HepG2 (cell line): ENCODE measurements around the gene ZNF491. TPM values are rescaled to one million over a fixed set of nuclear protein-coding genes. Genes with fewer than 3 reads are reported as not detected.

ENCODE experiments used
- AKAP8 ChIP-seq: sonication (generic); formaldehyde crosslinking; IDR thresholded peaks from 2 replicates; pipeline ENCODE4 v1.5.1; 2020; ENCODE audit warnings: mild to moderate bottlenecking, missing genetic modification reagents
- EED ChIP-seq: sonication (generic); formaldehyde crosslinking; IDR thresholded peaks from 2 replicates; pipeline ENCODE4 v1.5.0; 2020; ENCODE audit warnings: mild to moderate bottlenecking, missing genetic modification reagents
- IRF2 ChIP-seq: IDR thresholded peaks from 2 replicates; pipeline ENCODE4 v1.6.1; 2018; ENCODE audit warnings: missing genetic modification reagents, missing compliant biosample characterization
- KMT2A ChIP-seq: sonication (generic); formaldehyde crosslinking; IDR thresholded peaks from 2 replicates; pipeline ENCODE4 v1.4.0; 2020; ENCODE audit warnings: missing genetic modification reagents
- MTF1 ChIP-seq: sonication (generic); formaldehyde crosslinking; IDR thresholded peaks from 2 replicates; pipeline ENCODE4 v1.5.0; 2020; ENCODE audit warnings: missing genetic modification reagents
- MYC ChIP-seq: sonication (generic); formaldehyde crosslinking; IDR thresholded peaks from 2 replicates; pipeline ENCODE4 v1.9.0; 2021; ENCODE audit warnings: missing genetic modification reagents, borderline replicate concordance
- RXRA ChIP-seq: sonication (generic); formaldehyde crosslinking; IDR thresholded peaks from 2 replicates; pipeline ENCODE4 v1.5.1; 2020; ENCODE audit warnings: missing genetic modification reagents
- YEATS4 ChIP-seq: sonication (generic); formaldehyde crosslinking; IDR thresholded peaks from 2 replicates; pipeline ENCODE4 v1.4.0; 2020; ENCODE audit warnings: missing genetic modification reagents, borderline replicate concordance
- ZFP90 ChIP-seq: sonication (generic); formaldehyde crosslinking; IDR thresholded peaks from 2 replicates; pipeline ENCODE4 v1.8.0; 2022; ENCODE audit warnings: missing genetic modification reagents, mild to moderate bottlenecking, inconsistent platforms, borderline replicate concordance
- ZNF441 ChIP-seq: sonication (generic); formaldehyde crosslinking; IDR thresholded peaks from 2 replicates; pipeline ENCODE4 v1.7.0; 2021; ENCODE audit warnings: missing genetic modification reagents, borderline replicate concordance
- ZNF629 ChIP-seq: sonication (generic); formaldehyde crosslinking; conservative IDR thresholded peaks from 2 replicates; pipeline ENCODE4 v1.5.0; 2020; ENCODE audit warnings: missing genetic modification reagents
- ZNF674 ChIP-seq: sonication (generic); formaldehyde crosslinking; IDR thresholded peaks from 2 replicates; pipeline ENCODE4 v1.5.0; 2020; ENCODE audit warnings: low read depth, mild to moderate bottlenecking, missing genetic modification reagents
- ZNF891 ChIP-seq: sonication (generic); formaldehyde crosslinking; IDR thresholded peaks from 2 replicates; pipeline ENCODE4 v1.5.0; 2020; ENCODE audit warnings: mild to moderate bottlenecking, missing genetic modification reagents
- polyA plus RNA-seq, 8 experiments: library from polyadenylated mRNA; depleted of rRNA in 3 of 8; stranded (reverse) in 7 of 8; unstranded in 1 of 8; fragments of >200 nt; fragmentation: Illumina TruSeq in 4 of 8; extraction: Trizol in 4 of 8; gene quantifications; 2 replicates each; pipeline versions ENCODE4 v1.2.1 to v1.2.3, GENCODE V29; 2011 to 2016; ENCODE audit warnings: low read depth in 4 of 8, missing spikeins in 1 of 8, mixed read lengths in 1 of 8; ENCODE audit not compliant: insufficient read depth in 1 of 8
- total RNA-seq, 5 experiments: library from RNA; depleted of rRNA; stranded (reverse); fragments of >200 nt; fragmentation: Illumina TruSeq; extraction: Trizol; gene quantifications; 2 replicates each; pipeline ENCODE4 v1.2.3, GENCODE V29; 2016; ENCODE audit warnings: low read depth in 1 of 5
- TF ChIP-seq, protein P1 (sequence below), 2 experiments: IDR thresholded peaks; 2 replicates each; pipeline ENCODE4 v1.6.1; 2011 to 2012; ENCODE audit warnings: low read length in 2 of 2, borderline replicate concordance in 1 of 2, low read depth in 1 of 2, mild to moderate bottlenecking in 1 of 2, moderate library complexity in 1 of 2
- TF ChIP-seq, protein P2 (sequence below): fragments of 450-650 bp; IDR thresholded peaks from 2 replicates; pipeline ENCODE4 v1.6.1; 2017; ENCODE audit warnings: mild to moderate bottlenecking
- TF ChIP-seq, protein P3 (sequence below), 2 experiments: sonication (generic) in 1 of 2; formaldehyde crosslinking in 1 of 2; IDR thresholded peaks; 2 replicates each; pipeline versions ENCODE4 v1.4.0 to v1.6.1; 2018 to 2020; ENCODE audit warnings: missing genetic modification reagents in 2 of 2, borderline replicate concordance in 1 of 2, low read depth in 1 of 2, mild to moderate bottlenecking in 1 of 2, missing biosample characterization in 1 of 2
- TF ChIP-seq, protein P4 (sequence below): sonication (generic); formaldehyde crosslinking; IDR thresholded peaks from 2 replicates; pipeline ENCODE4 v1.8.0; 2022; ENCODE audit warnings: missing genetic modification reagents, low read depth, mild to moderate bottlenecking, borderline replicate concordance
- TF ChIP-seq, protein P5 (sequence below): sonication (generic); formaldehyde crosslinking; IDR thresholded peaks from 2 replicates; pipeline ENCODE4 v1.4.0; 2020; ENCODE audit warnings: missing genetic modification reagents

ZNF491 gene
- total and polyA plus RNA-seq, 2 of the 13 experiments (the other 11 are each of a cell fraction or from before 2014, with no cell fraction given), result 0.57 to 2.2 TPM

DNA sequence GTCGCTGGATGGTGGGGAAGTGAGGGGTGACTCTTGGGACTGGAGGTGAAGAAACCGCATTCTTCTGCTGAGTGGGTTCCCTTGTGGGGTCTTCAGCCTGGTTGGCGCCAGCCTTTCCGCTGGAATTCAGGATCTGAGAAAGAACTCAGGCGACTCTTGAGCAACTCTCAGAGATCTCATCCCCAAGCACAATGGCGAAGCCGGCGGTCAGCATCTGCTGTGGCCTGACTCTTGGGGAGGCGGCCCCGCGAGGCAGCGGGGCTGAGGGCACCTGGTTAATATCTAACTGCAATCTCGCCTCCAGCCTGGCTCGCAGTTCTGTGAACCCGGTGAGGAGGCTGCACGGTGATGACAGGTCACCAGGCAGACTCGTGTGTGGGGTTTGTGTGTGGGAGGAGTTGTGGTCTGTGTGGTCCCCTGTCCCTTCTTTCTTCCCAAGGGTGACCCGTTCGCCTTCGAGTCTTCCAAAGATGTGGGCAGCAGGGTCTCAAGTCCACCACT is 30.6 kb upstream of the ZNF491 start (continued):
- TF ChIP-seq, protein P1, sequence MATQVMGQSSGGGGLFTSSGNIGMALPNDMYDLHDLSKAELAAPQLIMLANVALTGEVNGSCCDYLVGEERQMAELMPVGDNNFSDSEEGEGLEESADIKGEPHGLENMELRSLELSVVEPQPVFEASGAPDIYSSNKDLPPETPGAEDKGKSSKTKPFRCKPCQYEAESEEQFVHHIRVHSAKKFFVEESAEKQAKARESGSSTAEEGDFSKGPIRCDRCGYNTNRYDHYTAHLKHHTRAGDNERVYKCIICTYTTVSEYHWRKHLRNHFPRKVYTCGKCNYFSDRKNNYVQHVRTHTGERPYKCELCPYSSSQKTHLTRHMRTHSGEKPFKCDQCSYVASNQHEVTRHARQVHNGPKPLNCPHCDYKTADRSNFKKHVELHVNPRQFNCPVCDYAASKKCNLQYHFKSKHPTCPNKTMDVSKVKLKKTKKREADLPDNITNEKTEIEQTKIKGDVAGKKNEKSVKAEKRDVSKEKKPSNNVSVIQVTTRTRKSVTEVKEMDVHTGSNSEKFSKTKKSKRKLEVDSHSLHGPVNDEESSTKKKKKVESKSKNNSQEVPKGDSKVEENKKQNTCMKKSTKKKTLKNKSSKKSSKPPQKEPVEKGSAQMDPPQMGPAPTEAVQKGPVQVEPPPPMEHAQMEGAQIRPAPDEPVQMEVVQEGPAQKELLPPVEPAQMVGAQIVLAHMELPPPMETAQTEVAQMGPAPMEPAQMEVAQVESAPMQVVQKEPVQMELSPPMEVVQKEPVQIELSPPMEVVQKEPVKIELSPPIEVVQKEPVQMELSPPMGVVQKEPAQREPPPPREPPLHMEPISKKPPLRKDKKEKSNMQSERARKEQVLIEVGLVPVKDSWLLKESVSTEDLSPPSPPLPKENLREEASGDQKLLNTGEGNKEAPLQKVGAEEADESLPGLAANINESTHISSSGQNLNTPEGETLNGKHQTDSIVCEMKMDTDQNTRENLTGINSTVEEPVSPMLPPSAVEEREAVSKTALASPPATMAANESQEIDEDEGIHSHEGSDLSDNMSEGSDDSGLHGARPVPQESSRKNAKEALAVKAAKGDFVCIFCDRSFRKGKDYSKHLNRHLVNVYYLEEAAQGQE (IDR thresholded peaks at IDR 0.05; ENCODE audit: borderline replicate concordance in 1 of 2, low read depth in 1 of 2, low read length in 2 of 2), result peak in 1 of 2 experiments; percentile 15; a peak in 1 of 4 replicates
- TF ChIP-seq AKAP8 (CRISPR knock-in tag) (no peak), ZNF441 (CRISPR knock-in tag) (peak; percentile 45; the same call in 1 of the 2 replicates), ZNF674 (CRISPR knock-in tag) (0 out of 2 replicates have a peak, but pooled peaks have one; percentile 65), MTF1 (no peak), IRF2 (CRISPR knock-in tag) (peak; percentile 57; the same call in 1 of the 2 replicates), KMT2A (CRISPR knock-in tag) (peak; percentile 69; the same call in 1 of the 2 replicates), MYC (CRISPR knock-in tag) (peak; percentile 66; the same call in 1 of the 2 replicates), ZFP90 (CRISPR knock-in tag) (no peak), ZNF891 (peak; percentile 18; the same call in 1 of the 2 replicates), EED (0 out of 2 replicates have a peak, but pooled peaks have one; percentile 15), ZNF629 (CRISPR knock-in tag) (no peak), RXRA (CRISPR knock-in tag) (peak; percentile 37; the same call in 1 of the 2 replicates), YEATS4 (no peak)
- TF ChIP-seq, protein P2, sequence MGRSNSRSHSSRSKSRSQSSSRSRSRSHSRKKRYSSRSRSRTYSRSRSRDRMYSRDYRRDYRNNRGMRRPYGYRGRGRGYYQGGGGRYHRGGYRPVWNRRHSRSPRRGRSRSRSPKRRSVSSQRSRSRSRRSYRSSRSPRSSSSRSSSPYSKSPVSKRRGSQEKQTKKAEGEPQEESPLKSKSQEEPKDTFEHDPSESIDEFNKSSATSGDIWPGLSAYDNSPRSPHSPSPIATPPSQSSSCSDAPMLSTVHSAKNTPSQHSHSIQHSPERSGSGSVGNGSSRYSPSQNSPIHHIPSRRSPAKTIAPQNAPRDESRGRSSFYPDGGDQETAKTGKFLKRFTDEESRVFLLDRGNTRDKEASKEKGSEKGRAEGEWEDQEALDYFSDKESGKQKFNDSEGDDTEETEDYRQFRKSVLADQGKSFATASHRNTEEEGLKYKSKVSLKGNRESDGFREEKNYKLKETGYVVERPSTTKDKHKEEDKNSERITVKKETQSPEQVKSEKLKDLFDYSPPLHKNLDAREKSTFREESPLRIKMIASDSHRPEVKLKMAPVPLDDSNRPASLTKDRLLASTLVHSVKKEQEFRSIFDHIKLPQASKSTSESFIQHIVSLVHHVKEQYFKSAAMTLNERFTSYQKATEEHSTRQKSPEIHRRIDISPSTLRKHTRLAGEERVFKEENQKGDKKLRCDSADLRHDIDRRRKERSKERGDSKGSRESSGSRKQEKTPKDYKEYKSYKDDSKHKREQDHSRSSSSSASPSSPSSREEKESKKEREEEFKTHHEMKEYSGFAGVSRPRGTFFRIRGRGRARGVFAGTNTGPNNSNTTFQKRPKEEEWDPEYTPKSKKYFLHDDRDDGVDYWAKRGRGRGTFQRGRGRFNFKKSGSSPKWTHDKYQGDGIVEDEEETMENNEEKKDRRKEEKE, result no peak
- TF ChIP-seq, protein P3, sequence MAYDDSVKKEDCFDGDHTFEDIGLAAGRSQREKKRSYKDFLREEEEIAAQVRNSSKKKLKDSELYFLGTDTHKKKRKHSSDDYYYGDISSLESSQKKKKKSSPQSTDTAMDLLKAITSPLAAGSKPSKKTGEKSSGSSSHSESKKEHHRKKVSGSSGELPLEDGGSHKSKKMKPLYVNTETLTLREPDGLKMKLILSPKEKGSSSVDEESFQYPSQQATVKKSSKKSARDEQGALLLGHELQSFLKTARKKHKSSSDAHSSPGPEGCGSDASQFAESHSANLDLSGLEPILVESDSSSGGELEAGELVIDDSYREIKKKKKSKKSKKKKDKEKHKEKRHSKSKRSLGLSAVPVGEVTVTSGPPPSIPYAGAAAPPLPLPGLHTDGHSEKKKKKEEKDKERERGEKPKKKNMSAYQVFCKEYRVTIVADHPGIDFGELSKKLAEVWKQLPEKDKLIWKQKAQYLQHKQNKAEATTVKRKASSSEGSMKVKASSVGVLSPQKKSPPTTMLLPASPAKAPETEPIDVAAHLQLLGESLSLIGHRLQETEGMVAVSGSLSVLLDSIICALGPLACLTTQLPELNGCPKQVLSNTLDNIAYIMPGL (CRISPR knock-in tag; IDR thresholded peaks at IDR 0.05; ENCODE audit: borderline replicate concordance in 1 of 2, low read depth in 1 of 2), result peak in 1 of 2 experiments; percentile 13; a peak in 1 of 4 replicates
- TF ChIP-seq, protein P4, sequence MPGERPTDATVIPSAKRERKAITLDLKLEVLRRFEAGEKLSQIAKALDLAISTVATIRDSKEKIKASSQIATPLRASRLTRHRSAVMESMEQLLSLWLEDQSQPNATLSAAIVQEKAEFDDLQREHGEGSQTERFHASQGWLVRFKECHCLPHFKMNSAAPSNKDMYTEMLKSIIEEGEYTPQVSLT, result no peak
- TF ChIP-seq, protein P5, sequence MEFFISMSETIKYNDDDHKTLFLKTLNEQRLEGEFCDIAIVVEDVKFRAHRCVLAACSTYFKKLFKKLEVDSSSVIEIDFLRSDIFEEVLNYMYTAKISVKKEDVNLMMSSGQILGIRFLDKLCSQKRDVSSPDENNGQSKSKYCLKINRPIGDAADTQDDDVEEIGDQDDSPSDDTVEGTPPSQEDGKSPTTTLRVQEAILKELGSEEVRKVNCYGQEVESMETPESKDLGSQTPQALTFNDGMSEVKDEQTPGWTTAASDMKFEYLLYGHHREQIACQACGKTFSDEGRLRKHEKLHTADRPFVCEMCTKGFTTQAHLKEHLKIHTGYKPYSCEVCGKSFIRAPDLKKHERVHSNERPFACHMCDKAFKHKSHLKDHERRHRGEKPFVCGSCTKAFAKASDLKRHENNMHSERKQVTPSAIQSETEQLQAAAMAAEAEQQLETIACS (CRISPR knock-in tag), result no peak
